K562 (cell line): ENCODE results near the gene ATOH8. TPM values are rescaled to one million over a fixed set of nuclear protein-coding genes. Genes with fewer than 3 reads are reported as not detected.

Experiments
- ATAC-seq: fragments of 200-7000 bp; cut with Tn5 transposase; 3 replicates; pipeline ENCODE4 v1.9.1; 2020; ENCODE audit warnings: moderate library complexity
- BruUV-seq: library from RNA; stranded (reverse); fragments of 400-500 nt; replicated peaks from 2 replicates; lab custom pipeline; 2021; lab: Mats Ljungman, UMichigan
- CTCF ChIA-PET: fragments of 300-600 bp; formaldehyde crosslinking; extraction: SDS; loops from one replicate; lab custom pipeline; 2021; ENCODE audit warnings: low intra/inter-chr PET ratio; lab: Yijun Ruan, JAX
- POLR2A ChIA-PET: fragments of 300-600, 350-650 bp; sonication (Branson Sonifier 250); formaldehyde crosslinking; extraction: SDS; loops from one replicate; lab custom pipeline; 2021; ENCODE audit warnings: antibody characterized with exemption, inconsistent platforms; lab: Yijun Ruan, JAX
- DNase-seq, 4 experiments: peaks; one replicate each; pipeline versions ENCODE4 v3.0.0 to v3.0.0-alpha.2; 2011 to 2018; ENCODE audit warnings: low spot score in 3 of 4, mixed read lengths in 3 of 4; ENCODE audit errors: extremely low read depth in 1 of 4
- FAIRE-seq: peaks from 2 replicates; lab custom pipeline; 2011; peaks lifted over from hg19 to GRCh38; lab: Jason Lieb, UNC
- H2AFZ ChIP-seq: 2 replicates; pipeline ENCODE4 v1.6.0; 2011; ENCODE audit warnings: low read depth, low read length, control low read depth, inconsistent platforms
- H3K27ac ChIP-seq: fragments of 200-600 bp; 3 replicates; pipeline ENCODE4 v1.8.0; 2011; ENCODE audit warnings: low read depth, mild to moderate bottlenecking, control low read depth, inconsistent platforms, low read length, moderate library complexity, mixed read lengths; ENCODE audit errors: extremely low read depth
- H3K27me3 ChIP-seq, 2 experiments: fragments of 300-600 bp in 1 of 2; 2 replicates in 1 of 2; 3 replicates in 1 of 2; pipeline versions ENCODE4 v1.6.0 to v1.8.0; 2011; ENCODE audit warnings: inconsistent platforms in 2 of 2, low read length in 2 of 2, mild to moderate bottlenecking in 1 of 2, mixed read lengths in 1 of 2, moderate library complexity in 1 of 2; ENCODE audit not compliant: control insufficient read depth in 2 of 2, insufficient read depth in 2 of 2
- H3K36me3 ChIP-seq: fragments of 300-600 bp; 3 replicates; pipeline ENCODE4 v1.8.0; 2011; ENCODE audit warnings: mild to moderate bottlenecking, low read length, inconsistent platforms; ENCODE audit not compliant: control insufficient read depth, insufficient read depth
- H3K4me1 ChIP-seq, 2 experiments: fragments of 200-600 bp in 1 of 2; replicated peaks in 1 of 2; 2 replicates in 1 of 2; 3 replicates in 1 of 2; pipeline versions ENCODE4 v1.5.1 to v1.8.0; 2011; ENCODE audit warnings: inconsistent platforms in 2 of 2, low read length in 2 of 2, mild to moderate bottlenecking in 1 of 2, mixed read lengths in 1 of 2, moderate library complexity in 1 of 2; ENCODE audit not compliant: control insufficient read depth in 2 of 2, insufficient read depth in 2 of 2
- H3K4me2 ChIP-seq: 2 replicates; pipeline ENCODE4 v1.6.1; 2011; ENCODE audit warnings: low read length, control low read depth, inconsistent platforms, mixed read lengths; ENCODE audit not compliant: insufficient read depth
- H3K4me3 ChIP-seq: fragments of 200-600 bp; sonication (generic), shearing (Covaris generic); 2 replicates; pipeline ENCODE4 v1.5.1; 2016; ENCODE audit warnings: control low read depth, inconsistent platforms
- H3K79me2 ChIP-seq: fragments of 200-600 bp; 3 replicates; pipeline ENCODE4 v1.8.0; 2011; ENCODE audit warnings: low read length, inconsistent platforms; ENCODE audit not compliant: control insufficient read depth, insufficient read depth
- H3K9ac ChIP-seq, 2 experiments: 2 replicates each; pipeline versions ENCODE4 v1.6.0 to v1.6.1; 2011; ENCODE audit warnings: low read depth in 2 of 2, low read length in 2 of 2, control low read depth in 1 of 2, inconsistent platforms in 1 of 2, mild to moderate bottlenecking in 1 of 2, mixed read lengths in 1 of 2; ENCODE audit not compliant: insufficient read depth in 1 of 2
- H3K9me1 ChIP-seq: one replicate; pipeline ENCODE4 v1.6.0; 2011; ENCODE audit warnings: inconsistent platforms, mild to moderate bottlenecking, low read length, moderate library complexity; ENCODE audit not compliant: control insufficient read depth, insufficient read depth
- H3K9me3 ChIP-seq: replicated peaks from 2 replicates; pipeline ENCODE4 v1.5.1; 2011; ENCODE audit warnings: low read depth, low read length, inconsistent platforms; ENCODE audit not compliant: control insufficient read depth, insufficient read depth
- H4K20me1 ChIP-seq: replicated peaks from 2 replicates; pipeline ENCODE4 v1.6.1; 2011; ENCODE audit warnings: low read length, inconsistent platforms, mixed read lengths; ENCODE audit not compliant: control insufficient read depth, insufficient read depth
- CBFA2T3 ChIP-seq: fragments of 450-650 bp; IDR thresholded peaks from 2 replicates; pipeline ENCODE4 v1.6.1; 2017
- WGBS: fragments of 100-300 bp; shearing (Covaris generic); methylation state at CpG from one replicate; pipeline ENCODE4 v1.1.6; 2016; ENCODE audit warnings: low coverage, mixed read lengths; ENCODE audit not compliant: insufficient coverage; ENCODE audit errors: missing lambda C conversion rate; 5-methylcytosine and 5-hydroxymethylcytosine counted together
- in situ Hi-C: fragments of 300-500 bp; cut with MboI; formaldehyde crosslinking; loops from 4 replicates; pipeline ENCODE4 v1.15.0; 2018; ENCODE audit warnings: inconsistent platforms, mixed read lengths
- intact Hi-C: fragments of 100-400 bp; cut with micrococcal nuclease; formaldehyde crosslinking; loops from 2 replicates; pipeline ENCODE4 v1.14.2; 2022
- polyA plus RNA-seq, 8 experiments: library from polyadenylated mRNA; depleted of rRNA in 4 of 8; stranded (reverse) in 5 of 8; unstranded in 3 of 8; fragments of >200 nt; fragmentation: Nextera tagmentation in 2 of 8; fragmentation: Illumina TruSeq in 1 of 8; extraction: Ambion mirVana in 2 of 8; extraction: Trizol in 1 of 8; gene quantifications; 2 replicates each; pipeline versions ENCODE4 v1.2.1 to v1.2.3, GENCODE V29; 2011 to 2014; ENCODE audit warnings: inconsistent platforms in 1 of 8, missing spikeins in 1 of 8
- total RNA-seq, 7 experiments: library from RNA; depleted of rRNA in 6 of 7; stranded (reverse); fragments of >200 nt in 6 of 7; fragmentation: Illumina TruSeq in 2 of 7; extraction: Trizol in 2 of 7; gene quantifications; 2 replicates each; pipeline versions ENCODE4 v1.2.1 to v1.2.3, GENCODE V29; 2011 to 2021; ENCODE audit warnings: low replicate concordance in 1 of 7
- TF ChIP-seq, protein P1 (sequence below): fragments of 250-450 bp; sonication (Bioruptor Pico); IDR thresholded peaks from 2 replicates; pipeline ENCODE4 v1.4.0; 2020; ENCODE audit warnings: borderline replicate concordance

Gene ATOH8
- total and polyA plus RNA-seq, 9 of the 15 experiments (the other 6 are each of a cell fraction or from before 2014, with no cell fraction given), result not detected

DNA sequence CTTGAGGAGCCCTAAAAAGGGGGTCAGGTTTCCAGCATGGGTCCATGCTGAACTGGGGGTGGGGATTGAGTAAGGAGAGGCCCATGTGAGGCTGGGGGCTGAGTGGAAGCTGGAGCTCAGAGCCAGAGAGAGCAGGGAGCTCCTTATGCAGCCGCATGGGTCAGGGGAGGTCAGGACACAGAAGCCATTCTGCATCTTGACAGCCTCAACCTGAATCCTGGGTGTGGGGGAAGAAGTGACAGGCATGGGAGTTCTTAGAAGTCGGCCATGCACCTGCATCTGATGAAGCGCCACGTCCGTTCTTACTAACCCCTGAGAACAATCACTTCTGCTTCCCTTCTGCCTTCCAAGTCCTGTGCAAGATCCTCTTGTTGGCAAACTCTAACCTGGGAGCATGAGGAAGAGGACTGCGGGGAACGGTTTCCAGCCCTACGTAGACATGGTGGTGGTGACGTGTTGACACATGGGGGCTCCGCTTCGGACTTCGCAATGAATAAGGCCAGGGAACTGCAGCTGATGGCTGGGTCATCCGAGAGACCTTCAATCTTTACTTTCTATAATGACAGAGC lies 37.4 kb upstream of the ATOH8 start:
- no peak for FAIRE-seq
- intact Hi-C loops, result no loop called here

More for the DNA sequence above, 37.4 kb upstream of the ATOH8 start:
- in situ Hi-C loops, result no loop called here
- WGBS, result 24% methylated on average over 13 of the region's 13 CpGs
- CTCF ChIA-PET, result no interaction called here
- DNase-seq, result peak in 1 of 4 experiments; percentile 18
- Histone ChIP-seq H3K36me3 (no peaks in the 10 kb centered on the region), H3K27ac (no peak overlapping the region), H2AFZ (no peak overlapping the region), H3K4me1 (peaks cover 7 to 20% of the 10 kb centered on the region in 2 experiments; a peak in 3 of 5 replicates), H3K4me3 (no peak overlapping the region), H3K4me2 (no peak overlapping the region), H3K27me3 (peaks cover 3 to 35% of the 10 kb centered on the region in 2 experiments; a peak in 4 of 5 replicates), H3K9me1 (no peaks in the 10 kb centered on the region), H3K9me3 (no peaks in the 10 kb centered on the region), H3K79me2 (no peaks in the 10 kb centered on the region), H3K9ac (peak overlapping the region in 1 of 2 experiments; percentile 7; a peak in 1 of 4 replicates), H4K20me1 (no peaks in the 10 kb centered on the region)
- ATAC-seq, result no peak
- BruUV-seq, result no TSS peak
- POLR2A ChIA-PET, result interaction anchor here (0.9 to 2.3 kb wide), 3 partner anchors 9 to 24 kb away, joined by 4 to 9 read pairs (median 6); no protein-coding TSS in a partner anchor
- TF ChIP-seq CBFA2T3, result 0 out of 2 replicates have a peak, but pooled peaks have one; percentile 13
- TF ChIP-seq, protein P1, sequence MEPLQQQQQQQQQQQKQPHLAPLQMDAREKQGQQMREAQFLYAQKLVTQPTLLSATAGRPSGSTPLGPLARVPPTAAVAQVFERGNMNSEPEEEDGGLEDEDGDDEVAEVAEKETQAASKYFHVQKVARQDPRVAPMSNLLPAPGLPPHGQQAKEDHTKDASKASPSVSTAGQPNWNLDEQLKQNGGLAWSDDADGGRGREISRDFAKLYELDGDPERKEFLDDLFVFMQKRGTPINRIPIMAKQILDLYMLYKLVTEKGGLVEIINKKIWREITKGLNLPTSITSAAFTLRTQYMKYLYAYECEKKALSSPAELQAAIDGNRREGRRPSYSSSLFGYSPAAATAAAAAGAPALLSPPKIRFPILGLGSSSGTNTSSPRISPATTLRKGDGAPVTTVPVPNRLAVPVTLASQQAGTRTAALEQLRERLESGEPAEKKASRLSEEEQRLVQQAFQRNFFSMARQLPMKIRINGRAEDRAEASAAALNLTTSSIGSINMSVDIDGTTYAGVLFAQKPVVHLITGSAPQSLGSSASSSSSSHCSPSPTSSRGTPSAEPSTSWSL (CRISPR knock-in tag), result no peak
